ENCODE results near the gene TGFB1. TPM values are rescaled to one million over a fixed set of nuclear protein-coding genes. Genes with fewer than 3 reads are reported as not detected.

Gene TGFB1
- total and polyA plus RNA-seq, 2 of the 13 experiments (the other 11 are each of a cell fraction or from before 2014, with no cell fraction given): 4.1 to 5.4 TPM

GRCh38 chr19:41351339-41352245, 2.1 kb downstream of the TGFB1 start (continued):
- peak; percentile 28; the same call in 1 of the 2 replicates for TF ChIP-seq ZXDC (CRISPR knock-in tag; IDR thresholded peaks at IDR 0.05)
- TF ChIP-seq MXD4 (CRISPR knock-in tag; IDR thresholded peaks at IDR 0.05): no peak
- TF ChIP-seq TSC22D2 (CRISPR knock-in tag; IDR thresholded peaks at IDR 0.05; ENCODE audit: borderline replicate concordance): no peak
- no peak for TF ChIP-seq IRF2 (CRISPR knock-in tag; IDR thresholded peaks at IDR 0.05)
- no peak for TF ChIP-seq SRF (IDR thresholded peaks at IDR 0.05; ENCODE audit: low read depth, low read length)
- TF ChIP-seq ZNF34 (CRISPR knock-in tag; IDR thresholded peaks at IDR 0.05; ENCODE audit: borderline replicate concordance): no peak
- TF ChIP-seq ZNF10 (CRISPR knock-in tag; IDR thresholded peaks at IDR 0.05; ENCODE audit: borderline replicate concordance, low read depth): no peak
- TF ChIP-seq SALL1 (CRISPR knock-in tag; IDR thresholded peaks at IDR 0.05): peak; percentile 41; the same call in 1 of the 2 replicates
- TF ChIP-seq STAT6 (CRISPR knock-in tag; IDR thresholded peaks at IDR 0.05; ENCODE audit: borderline replicate concordance): no peak
- TF ChIP-seq U2AF2 (IDR thresholded peaks at IDR 0.05; ENCODE audit: low read depth, low read length): no peak
- 0 out of 2 replicates have a peak, but pooled peaks have one; percentile 30 for TF ChIP-seq ZNF670 (CRISPR knock-in tag; IDR thresholded peaks at IDR 0.05; ENCODE audit: borderline replicate concordance)
- peak; percentile 70 for TF ChIP-seq AGO2 (optimal IDR thresholded peaks at IDR 0.05; ENCODE audit: low read depth, low read length)
- TF ChIP-seq PHF21A (CRISPR knock-in tag; IDR thresholded peaks at IDR 0.05): no peak
- no peak for TF ChIP-seq POLR2A (IDR thresholded peaks at IDR 0.05; ENCODE audit: insufficient read depth in 1 of 2, low read depth in 2 of 2, low read length in 2 of 2)
- no peak for TF ChIP-seq HCFC1 (IDR thresholded peaks at IDR 0.05; ENCODE audit: low read depth, low read length)
- no peak for TF ChIP-seq ZNF790 (CRISPR knock-in tag; IDR thresholded peaks at IDR 0.05; ENCODE audit: borderline replicate concordance)
- no peak for TF ChIP-seq RFX5 (IDR thresholded peaks at IDR 0.05; ENCODE audit: low read depth, low read length)
- no peak for TF ChIP-seq CHCHD3 (CRISPR knock-in tag; IDR thresholded peaks at IDR 0.05)
- TF ChIP-seq DRAP1 (CRISPR knock-in tag; IDR thresholded peaks at IDR 0.05): no peak
- TF ChIP-seq CCAR2 (optimal IDR thresholded peaks at IDR 0.05; ENCODE audit: low read depth, low read length): no peak
- no peak for TF ChIP-seq ZBTB39 (CRISPR knock-in tag; IDR thresholded peaks at IDR 0.05)
- no peak for TF ChIP-seq TAF1 (CRISPR knock-in tag; IDR thresholded peaks at IDR 0.05)
- peak; percentile 48; the same call in 1 of the 2 replicates for TF ChIP-seq HDAC1 (CRISPR knock-in tag; IDR thresholded peaks at IDR 0.05)

Data from HepG2 (cell line).